Thoracic aorta (tissue), 2 donors: ENCODE results near the gene SLCO3A1. TPM values are rescaled to one million over a fixed set of nuclear protein-coding genes. Genes with fewer than 3 reads are reported as not detected.

Experiments used
- ATAC-seq: fragments of 150-250 bp; one replicate; pipeline ENCODE4 v1.8.0; 2017; ENCODE audit warnings: low read depth; ENCODE audit not compliant: insufficient number of reproducible peaks, low FRiP score
- DNase-seq: peaks from one replicate; pipeline ENCODE4 v3.0.0-alpha.2; 2020; ENCODE audit warnings: low spot score
- H3K27ac ChIP-seq, 2 donors: fragments of 200-600 bp; sonication (generic); 1 replicate in 1 of 2; 2 replicates in 1 of 2; pipeline ENCODE4 v1.5.1; 2016; ENCODE audit warnings: mild to moderate bottlenecking in 2 of 2, moderate library complexity in 2 of 2
- H3K27me3 ChIP-seq: fragments of 200-600 bp; sonication (generic); replicated peaks from 2 replicates; pipeline ENCODE4 v1.6.0; 2016; ENCODE audit warnings: mild to moderate bottlenecking; ENCODE audit not compliant: insufficient read depth
- H3K36me3 ChIP-seq: fragments of 200-600 bp; sonication (generic); one replicate; pipeline ENCODE4 v1.5.1; 2016
- H3K4me1 ChIP-seq, 2 donors: fragments of 200-600 bp; sonication (generic); 1 replicate in 1 of 2; 2 replicates in 1 of 2; pipeline versions ENCODE4 v1.5.1 to v1.6.0; 2016; ENCODE audit warnings: low read depth in 2 of 2, mild to moderate bottlenecking in 1 of 2; ENCODE audit not compliant: control insufficient read depth in 1 of 2
- H3K4me3 ChIP-seq: fragments of 200-600 bp; sonication (generic); 2 replicates; pipeline ENCODE4 v1.5.1; 2016; ENCODE audit warnings: mild to moderate bottlenecking
- H3K9me3 ChIP-seq: fragments of 200-600 bp; sonication (generic); 2 replicates; pipeline ENCODE4 v1.5.1; 2016
- CTCF ChIP-seq: fragments of 200-600 bp; sonication (generic); IDR thresholded peaks from one replicate; pipeline ENCODE4 v1.5.1; 2019; ENCODE audit warnings: antibody characterized with exemption
- total RNA-seq, 2 donors: library from RNA; depleted of rRNA; stranded (reverse); fragments of >200 nt; gene quantifications; one replicate each; pipeline versions ENCODE4 v1.1.0 to v1.2.3, GENCODE V29; 2016

The SLCO3A1 gene
- total RNA-seq, 2 donors from 2014 or later = 16.5 to 39.1 TPM

DNA sequence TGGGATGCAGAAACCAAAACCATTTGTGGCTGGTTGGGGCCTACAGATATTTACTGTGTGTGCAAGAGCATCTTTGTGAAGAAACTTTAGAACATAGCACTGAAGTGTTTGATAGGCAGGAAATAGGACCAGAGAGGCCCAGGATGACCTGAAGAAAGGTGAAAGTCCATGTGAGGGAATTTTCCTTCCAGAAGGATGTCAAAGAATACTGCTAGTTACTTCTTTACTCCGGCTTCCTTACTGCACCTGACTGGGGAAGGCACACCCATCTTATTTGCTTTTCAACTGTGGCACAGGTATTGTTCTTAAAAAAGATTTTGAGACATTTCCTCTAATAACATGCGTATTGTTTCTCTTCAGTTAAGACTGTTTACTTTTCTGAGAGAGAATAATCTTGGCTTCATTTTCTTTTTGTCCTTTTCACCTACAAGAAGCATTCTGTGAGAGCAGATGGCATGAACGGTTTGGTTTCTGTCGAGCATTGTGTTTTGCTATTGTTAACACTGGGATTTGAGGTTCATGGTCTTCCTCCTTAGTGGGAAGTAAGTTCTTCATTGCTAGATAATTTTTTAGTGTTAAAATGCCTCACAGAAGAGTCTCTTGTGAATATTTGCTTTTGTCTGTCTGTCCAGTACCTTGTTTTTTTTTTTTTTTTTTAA, 71.5 kb downstream of the SLCO3A1 start:
- DNase-seq (no peak), ATAC-seq (no peak)
- Histone ChIP-seq H3K27me3 (no peaks in the 10 kb centered on the region), H3K27ac (peak overlapping the region in 1 of 2 donors; percentile 46), H3K36me3 (no peaks in the 10 kb centered on the region), H3K4me1 (peaks cover 19 to 59% of the 10 kb centered on the region in 2 donors), H3K9me3 (no peaks in the 10 kb centered on the region), H3K4me3 (no peak overlapping the region)
- TF ChIP-seq CTCF = no peak

GRCh38 chr15:91925794-91926193, 72.3 kb downstream of the SLCO3A1 start:
- H3K27ac ChIP-seq = peak overlapping the region; percentile 33 to 46
- no peak for ATAC-seq
- TF ChIP-seq CTCF = no peak
- no peaks in the 10 kb centered on the region for H3K27me3 ChIP-seq
- H3K9me3 ChIP-seq = no peaks in the 10 kb centered on the region
- DNase-seq = no peak
- peak overlapping the region; percentile 41 for H3K4me3 ChIP-seq
- no peaks in the 10 kb centered on the region for H3K36me3 ChIP-seq
- H3K4me1 ChIP-seq = peaks cover 18 to 56% of the 10 kb centered on the region in 2 donors

DNA sequence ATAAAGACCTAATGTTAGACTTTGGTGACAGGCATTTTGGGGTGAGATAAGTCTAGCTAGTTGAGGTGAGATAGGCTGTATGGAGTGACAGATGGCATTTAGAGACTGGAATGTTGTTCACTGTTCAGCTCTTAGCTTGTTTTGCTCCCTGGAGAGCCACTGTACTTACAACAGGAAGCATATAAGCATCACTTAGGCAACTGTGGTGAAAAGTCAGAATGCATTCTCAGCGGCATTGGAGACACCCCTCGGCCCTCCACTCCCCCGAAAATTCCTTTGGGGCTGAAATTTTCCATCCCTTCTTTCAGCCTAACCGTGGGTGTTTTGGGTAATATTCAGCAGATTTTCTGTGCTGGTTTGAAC, 73.4 kb downstream of the SLCO3A1 start:
- DNase-seq (no peak), ATAC-seq (peak; percentile 33)
- Histone ChIP-seq H3K9me3 (no peaks in the 10 kb centered on the region), H3K4me1 (peaks cover 18 to 49% of the 10 kb centered on the region in 2 donors), H3K27me3 (no peaks in the 10 kb centered on the region), H3K27ac (peak overlapping the region; percentile 37 to 46), H3K36me3 (no peaks in the 10 kb centered on the region), H3K4me3 (peak overlapping the region; percentile 41)
- TF ChIP-seq CTCF = no peak

DNA sequence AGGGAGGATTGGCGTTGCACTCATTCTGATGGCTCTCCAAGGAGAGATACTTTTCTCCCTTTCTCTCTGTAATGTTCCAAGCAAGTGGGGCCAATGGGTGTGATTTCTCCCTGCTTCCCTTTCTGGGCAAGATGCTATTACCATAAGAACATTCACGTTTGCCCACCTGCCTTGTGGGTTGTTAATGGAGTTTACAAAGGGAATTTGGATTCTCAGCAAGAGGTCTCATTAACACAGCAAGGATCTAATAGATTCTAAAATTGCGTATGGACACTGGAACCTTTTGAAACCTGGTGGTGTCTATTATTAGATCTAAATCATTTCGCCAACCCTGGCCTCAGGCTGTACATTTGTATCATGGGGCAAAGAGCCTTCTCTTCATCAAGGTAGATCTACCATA, 74.1 kb downstream of the SLCO3A1 start:
- H3K36me3 ChIP-seq = no peaks in the 10 kb centered on the region
- peak overlapping the region; percentile 41 for H3K4me3 ChIP-seq
- DNase-seq (no peak), ATAC-seq (no peak)
- H3K27ac ChIP-seq = peak overlapping the region; percentile 37 to 46
- TF ChIP-seq CTCF = no peak
- no peaks in the 10 kb centered on the region for H3K27me3 ChIP-seq
- H3K4me1 ChIP-seq = peaks cover 15 to 42% of the 10 kb centered on the region in 2 donors
- H3K9me3 ChIP-seq = no peaks in the 10 kb centered on the region

DNA sequence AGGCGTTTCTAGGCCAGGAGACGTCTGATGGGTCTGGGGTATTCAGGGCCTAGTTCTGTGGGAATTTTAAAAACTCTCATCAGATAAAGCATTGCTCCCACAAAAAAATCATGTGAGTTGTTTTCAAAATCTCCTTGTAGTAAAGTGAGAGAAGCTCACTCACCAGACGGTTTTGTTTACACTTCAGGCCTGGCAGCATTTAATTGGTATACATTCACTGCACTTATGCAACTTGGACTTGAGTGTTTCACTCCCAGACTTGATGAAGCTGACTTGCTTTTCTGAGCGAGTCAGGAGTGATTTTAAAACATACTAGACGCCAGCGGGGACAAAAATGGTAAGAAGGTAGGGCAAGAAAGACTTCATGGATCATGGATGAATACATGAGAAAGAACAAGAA, 75.2 kb downstream of the SLCO3A1 start:
- ATAC-seq = no peak
- H3K36me3 ChIP-seq = no peaks in the 10 kb centered on the region
- no peak for DNase-seq
- TF ChIP-seq CTCF = no peak
- peaks cover 6 to 31% of the 10 kb centered on the region in 2 donors for H3K4me1 ChIP-seq
- no peaks in the 10 kb centered on the region for H3K9me3 ChIP-seq
- no peak overlapping the region for H3K4me3 ChIP-seq
- no peak overlapping the region for H3K27ac ChIP-seq
- no peaks in the 10 kb centered on the region for H3K27me3 ChIP-seq
